Tibial nerve (tissue), 3 donors: ENCODE results near the gene RAE1.

Experiments used
- POLR2A ChIP-seq, 2 donors: fragments of 450-650 bp; IDR thresholded peaks; one replicate each; pipeline ENCODE4 v1.6.1; 2017; ENCODE audit warnings: antibody characterized with exemption in 2 of 2, mild to moderate bottlenecking in 2 of 2, moderate library complexity in 2 of 2
- TF ChIP-seq, protein P1 (sequence below), 5 experiments: fragments of 200-600 bp in 3 of 5; fragments of 450-650 bp in 2 of 5; sonication (generic) in 3 of 5; IDR thresholded peaks; one replicate each; pipeline ENCODE4 v1.5.1; 2016 to 2019; ENCODE audit warnings: antibody characterized with exemption in 5 of 5, mild to moderate bottlenecking in 3 of 5, moderate library complexity in 2 of 5

DNA sequence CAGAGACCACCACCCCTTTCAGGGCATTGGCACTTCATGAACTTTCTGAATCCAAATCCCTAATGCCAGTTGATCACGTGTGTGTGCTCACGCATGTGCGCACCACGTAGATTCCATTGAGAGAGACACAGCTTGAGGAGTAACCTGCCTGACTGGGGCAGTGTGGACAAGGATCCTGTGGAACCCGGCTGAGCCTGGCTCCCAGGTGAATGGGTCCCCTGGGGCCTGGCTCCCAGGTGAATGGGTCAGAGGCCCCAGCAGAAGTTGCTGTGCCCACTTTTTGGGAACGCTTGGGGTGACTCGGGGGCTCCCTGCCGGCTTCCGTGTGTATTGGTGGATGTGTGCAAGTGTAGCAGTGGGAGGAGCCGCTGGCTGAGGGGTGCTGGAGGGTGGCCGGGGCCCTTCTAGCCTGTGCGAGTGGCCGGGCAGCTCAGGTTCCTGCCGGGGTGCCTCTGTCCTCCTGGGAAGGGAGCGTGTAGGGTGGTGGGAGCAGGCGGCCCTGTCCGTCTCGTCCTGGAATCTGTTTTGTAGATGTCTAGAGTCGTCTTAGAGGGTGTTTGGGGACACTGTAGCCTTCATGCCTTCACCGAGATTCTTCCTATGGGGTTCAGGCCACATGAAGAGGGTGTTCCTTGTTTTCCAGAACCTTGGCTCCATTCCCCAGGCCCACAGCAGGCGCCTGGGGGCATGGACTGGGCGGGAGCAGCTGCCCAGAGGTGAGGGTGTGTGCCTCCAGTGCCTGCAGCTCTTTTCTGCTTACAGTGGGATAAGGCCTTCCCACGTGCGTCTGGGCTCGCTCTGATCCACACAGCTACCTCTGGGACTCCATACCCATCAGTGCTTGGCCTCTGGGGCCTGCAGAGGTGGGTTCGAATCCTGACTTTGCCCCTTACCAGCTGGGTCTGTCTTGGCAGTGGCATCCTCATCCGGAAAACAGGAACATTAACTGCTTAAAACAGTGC is 43.3 kb downstream of the RAE1 start:
- TF ChIP-seq, protein P1, sequence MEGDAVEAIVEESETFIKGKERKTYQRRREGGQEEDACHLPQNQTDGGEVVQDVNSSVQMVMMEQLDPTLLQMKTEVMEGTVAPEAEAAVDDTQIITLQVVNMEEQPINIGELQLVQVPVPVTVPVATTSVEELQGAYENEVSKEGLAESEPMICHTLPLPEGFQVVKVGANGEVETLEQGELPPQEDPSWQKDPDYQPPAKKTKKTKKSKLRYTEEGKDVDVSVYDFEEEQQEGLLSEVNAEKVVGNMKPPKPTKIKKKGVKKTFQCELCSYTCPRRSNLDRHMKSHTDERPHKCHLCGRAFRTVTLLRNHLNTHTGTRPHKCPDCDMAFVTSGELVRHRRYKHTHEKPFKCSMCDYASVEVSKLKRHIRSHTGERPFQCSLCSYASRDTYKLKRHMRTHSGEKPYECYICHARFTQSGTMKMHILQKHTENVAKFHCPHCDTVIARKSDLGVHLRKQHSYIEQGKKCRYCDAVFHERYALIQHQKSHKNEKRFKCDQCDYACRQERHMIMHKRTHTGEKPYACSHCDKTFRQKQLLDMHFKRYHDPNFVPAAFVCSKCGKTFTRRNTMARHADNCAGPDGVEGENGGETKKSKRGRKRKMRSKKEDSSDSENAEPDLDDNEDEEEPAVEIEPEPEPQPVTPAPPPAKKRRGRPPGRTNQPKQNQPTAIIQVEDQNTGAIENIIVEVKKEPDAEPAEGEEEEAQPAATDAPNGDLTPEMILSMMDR (IDR thresholded peaks at IDR 0.05) = no peak
- TF ChIP-seq POLR2A (IDR thresholded peaks at IDR 0.05) = no peak
